ENCODE results near the gene TRPM2.

Gene TRPM2

GRCh38 chr21:44405091-44405947 is 51.9 kb downstream of the TRPM2 start:
- H3K4me3 ChIP-seq (ENCODE audit: low read depth, low read length), result no peak overlapping the region
- TF ChIP-seq, protein P1, sequence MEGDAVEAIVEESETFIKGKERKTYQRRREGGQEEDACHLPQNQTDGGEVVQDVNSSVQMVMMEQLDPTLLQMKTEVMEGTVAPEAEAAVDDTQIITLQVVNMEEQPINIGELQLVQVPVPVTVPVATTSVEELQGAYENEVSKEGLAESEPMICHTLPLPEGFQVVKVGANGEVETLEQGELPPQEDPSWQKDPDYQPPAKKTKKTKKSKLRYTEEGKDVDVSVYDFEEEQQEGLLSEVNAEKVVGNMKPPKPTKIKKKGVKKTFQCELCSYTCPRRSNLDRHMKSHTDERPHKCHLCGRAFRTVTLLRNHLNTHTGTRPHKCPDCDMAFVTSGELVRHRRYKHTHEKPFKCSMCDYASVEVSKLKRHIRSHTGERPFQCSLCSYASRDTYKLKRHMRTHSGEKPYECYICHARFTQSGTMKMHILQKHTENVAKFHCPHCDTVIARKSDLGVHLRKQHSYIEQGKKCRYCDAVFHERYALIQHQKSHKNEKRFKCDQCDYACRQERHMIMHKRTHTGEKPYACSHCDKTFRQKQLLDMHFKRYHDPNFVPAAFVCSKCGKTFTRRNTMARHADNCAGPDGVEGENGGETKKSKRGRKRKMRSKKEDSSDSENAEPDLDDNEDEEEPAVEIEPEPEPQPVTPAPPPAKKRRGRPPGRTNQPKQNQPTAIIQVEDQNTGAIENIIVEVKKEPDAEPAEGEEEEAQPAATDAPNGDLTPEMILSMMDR (IDR thresholded peaks at IDR 0.05; ENCODE audit: borderline replicate concordance, insufficient read depth, low read depth, low read length), result no peak

DNA sequence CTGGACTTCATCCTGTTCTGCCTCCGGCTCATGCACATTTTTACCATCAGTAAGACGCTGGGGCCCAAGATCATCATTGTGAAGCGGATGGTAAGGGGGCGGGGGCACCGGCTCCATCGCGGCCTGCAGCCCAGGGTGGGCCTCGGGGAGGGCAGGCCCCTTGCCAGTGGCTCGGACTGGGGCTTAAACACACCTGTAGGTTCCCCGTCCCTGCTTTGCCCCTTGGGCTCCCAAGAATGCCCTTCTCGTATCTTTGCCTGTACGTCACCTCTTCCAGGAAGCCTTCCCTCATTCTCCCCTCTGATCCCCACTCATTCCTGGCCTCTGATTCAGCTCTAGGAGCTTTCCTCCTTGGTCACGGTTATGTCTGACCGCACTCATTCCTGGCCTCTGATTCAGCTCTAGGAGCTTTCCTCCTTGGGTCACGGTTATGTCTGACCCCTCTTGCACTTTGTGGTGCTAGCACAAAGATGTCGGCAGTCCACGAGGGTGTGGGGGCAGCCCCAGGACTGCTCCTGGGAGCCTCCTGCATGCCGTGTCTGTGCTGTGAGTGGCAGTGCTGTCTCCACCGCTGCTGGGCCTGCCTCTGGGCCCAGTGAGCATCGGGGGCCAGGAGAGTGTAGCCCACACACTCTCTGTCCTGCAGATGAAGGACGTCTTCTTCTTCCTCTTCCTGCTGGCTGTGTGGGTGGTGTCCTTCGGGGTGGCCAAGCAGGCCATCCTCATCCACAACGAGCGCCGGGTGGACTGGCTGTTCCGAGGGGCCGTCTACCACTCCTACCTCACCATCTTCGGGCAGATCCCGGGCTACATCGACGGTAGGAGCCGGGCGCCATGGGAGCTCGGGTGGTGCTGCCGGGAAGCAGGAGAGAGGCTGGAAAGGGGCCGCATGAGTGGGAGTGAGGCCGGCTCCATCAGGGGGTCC is 52.8 kb downstream of the TRPM2 start:
- no peak overlapping the region for H3K4me3 ChIP-seq (ENCODE audit: low read depth, low read length)
- TF ChIP-seq, protein P1 (IDR thresholded peaks at IDR 0.05; ENCODE audit: borderline replicate concordance, insufficient read depth, low read depth, low read length), result no peak

- H3K4me3 ChIP-seq (ENCODE audit: low read depth, low read length), result no peak overlapping the region
- TF ChIP-seq, protein P1 (IDR thresholded peaks at IDR 0.05; ENCODE audit: borderline replicate concordance, insufficient read depth, low read depth, low read length), result no peak
These were observed 53.5 kb downstream of the TRPM2 start for GRCh38 chr21:44406953-44407352.

GRCh38 chr21:44407493-44407892 is 54.1 kb downstream of the TRPM2 start:
- TF ChIP-seq, protein P1 (IDR thresholded peaks at IDR 0.05; ENCODE audit: borderline replicate concordance, insufficient read depth, low read depth, low read length), result no peak
- H3K4me3 ChIP-seq (ENCODE audit: low read depth, low read length), result no peak overlapping the region

- H3K4me3 ChIP-seq (ENCODE audit: low read depth, low read length), result no peak overlapping the region
- TF ChIP-seq, protein P1 (IDR thresholded peaks at IDR 0.05; ENCODE audit: borderline replicate concordance, insufficient read depth, low read depth, low read length), result no peak
These were observed 54.8 kb downstream of the TRPM2 start for GRCh38 chr21:44408226-44408625.

- TF ChIP-seq, protein P1 (IDR thresholded peaks at IDR 0.05; ENCODE audit: borderline replicate concordance, insufficient read depth, low read depth, low read length), result no peak
- no peak overlapping the region for H3K4me3 ChIP-seq (ENCODE audit: low read depth, low read length)
These were observed 60.3 kb downstream of the TRPM2 start for GRCh38 chr21:44413566-44414290.

All from GM12875 (cell line).